Jurkat, Clone E6-1 (cell line): Measurements from ENCODE around the gene PLCG2.

Experiments used
- DNase-seq: peaks from one replicate; pipeline ENCODE4 v3.0.0-alpha.2; 2011; ENCODE audit warnings: low read depth, low spot score
- H3K4me3 ChIP-seq: 2 replicates; pipeline ENCODE4 v1.5.1; 2011; ENCODE audit warnings: mild to moderate bottlenecking, low read length, control low read depth, moderate library complexity

The PLCG2 gene

DNA sequence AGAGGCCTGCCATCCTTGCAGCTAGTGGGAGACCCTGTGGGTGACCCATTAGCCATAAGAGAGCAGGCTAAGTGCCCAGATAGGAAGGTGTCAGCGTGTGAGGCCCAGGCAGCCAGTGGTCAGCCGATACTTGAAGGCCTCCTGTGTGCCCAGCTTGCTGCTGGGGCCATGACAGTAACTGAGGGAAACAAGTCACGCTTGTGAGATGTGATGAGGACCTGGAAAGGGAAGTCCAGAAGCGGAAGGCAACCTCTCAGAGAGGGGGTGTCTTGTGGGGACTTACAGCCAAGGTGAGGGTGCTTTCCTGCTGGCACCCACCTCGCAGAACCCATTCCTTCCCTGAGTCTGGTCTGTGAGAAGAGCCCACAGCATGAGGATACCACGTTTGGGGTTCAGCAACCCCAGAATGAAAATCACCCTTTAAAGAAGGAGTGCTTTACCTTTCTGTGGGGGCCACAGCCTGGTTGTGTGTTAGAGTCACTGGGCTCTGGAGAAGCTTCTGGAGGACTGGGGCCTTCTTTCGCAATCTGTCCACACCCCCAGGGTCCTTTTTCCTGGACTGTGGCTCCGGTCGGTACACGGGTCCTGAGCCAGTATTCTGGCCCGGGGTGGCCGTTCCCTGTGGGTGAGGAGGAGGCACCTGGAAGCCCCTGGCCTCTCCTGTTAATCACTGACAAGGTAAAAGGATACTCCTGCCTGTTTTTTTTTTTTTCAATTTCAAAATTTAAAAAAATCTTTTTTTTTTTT, 53.9 kb downstream of the PLCG2 start:
- no peak for DNase-seq
- no peak overlapping the region for H3K4me3 ChIP-seq

DNA sequence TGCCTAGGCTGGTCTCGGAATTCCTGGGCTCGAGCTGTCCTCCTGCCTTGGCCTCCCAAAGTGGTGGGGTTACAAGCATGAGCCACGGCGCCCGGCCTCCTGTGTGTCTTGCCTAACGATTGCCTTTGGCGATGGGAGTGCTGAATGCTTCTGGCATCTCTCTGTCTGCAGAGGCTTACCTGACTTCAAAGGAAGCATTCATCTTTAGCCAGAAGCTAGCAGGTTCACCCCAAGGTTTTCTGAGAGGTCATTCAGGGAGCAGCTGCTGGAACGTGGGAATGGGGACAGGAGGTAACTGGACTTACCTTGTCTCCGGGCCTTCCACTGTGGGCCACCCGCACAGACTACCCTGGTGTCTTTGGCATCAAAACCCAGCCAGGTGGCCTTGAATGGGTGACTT, 54.7 kb downstream of the PLCG2 start:
- H3K4me3 ChIP-seq = no peak overlapping the region
- no peak for DNase-seq

DNA sequence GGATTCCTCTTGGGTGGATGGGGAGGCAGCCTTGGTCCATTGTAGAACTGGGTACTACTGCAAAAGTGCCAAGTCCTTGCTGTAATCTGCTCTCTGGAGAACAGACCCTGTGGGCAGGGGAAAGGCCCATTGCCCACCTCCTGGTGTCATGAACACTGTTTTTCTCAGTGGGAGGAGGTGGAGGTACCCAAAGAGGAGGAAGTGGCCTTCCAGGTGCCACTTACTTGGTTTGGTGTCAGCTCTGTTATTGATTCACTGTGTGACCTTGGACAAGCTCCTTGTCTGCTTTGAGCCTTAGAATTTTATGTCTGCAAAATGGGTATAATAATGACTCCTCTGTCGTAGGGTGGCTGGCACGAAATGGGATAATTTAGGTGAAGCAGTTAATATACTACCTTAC, 55.8 kb downstream of the PLCG2 start:
- H3K4me3 ChIP-seq = no peak overlapping the region

DNA sequence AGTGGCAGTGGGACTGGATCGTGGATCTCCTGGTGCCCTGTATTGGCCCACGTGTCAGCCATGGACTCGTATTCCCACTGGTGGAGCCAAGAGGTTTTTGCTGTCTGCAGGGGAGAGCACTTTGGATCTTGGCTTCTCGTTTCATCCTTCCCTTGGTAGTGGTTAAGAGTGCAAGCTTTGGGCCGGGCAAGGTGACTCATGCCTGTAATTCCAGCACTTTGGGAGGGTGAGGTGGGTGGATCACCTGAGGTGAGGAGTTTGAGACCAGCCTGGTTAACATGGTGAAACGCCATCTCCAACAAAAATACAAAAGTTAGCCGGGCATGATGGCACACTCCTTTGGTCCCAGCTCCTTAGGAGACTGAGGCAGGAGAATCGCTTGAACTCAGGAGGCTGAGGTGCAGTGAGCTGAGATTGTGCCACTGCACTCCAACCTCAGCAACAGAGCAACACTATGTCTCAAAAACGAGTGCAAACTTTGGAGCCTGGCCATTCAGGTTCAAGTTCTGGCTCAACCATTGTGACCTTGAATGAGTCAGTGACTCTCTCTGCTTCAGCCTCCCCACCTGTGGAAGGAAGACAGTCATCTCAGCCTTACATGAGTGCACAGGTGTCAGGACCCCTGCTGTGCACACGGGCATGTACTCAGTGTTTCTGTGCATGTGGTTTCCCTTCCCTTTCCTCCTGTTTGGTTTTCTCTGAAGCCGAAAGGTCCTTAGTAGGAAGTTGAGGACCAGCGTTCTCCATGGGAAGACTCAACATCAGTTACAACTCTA, 57.4 kb downstream of the PLCG2 start:
- DNase-seq = peak; percentile 12
- no peak overlapping the region for H3K4me3 ChIP-seq

More for the DNA sequence above, 55.8 kb downstream of the PLCG2 start:
- DNase-seq = no peak

DNA sequence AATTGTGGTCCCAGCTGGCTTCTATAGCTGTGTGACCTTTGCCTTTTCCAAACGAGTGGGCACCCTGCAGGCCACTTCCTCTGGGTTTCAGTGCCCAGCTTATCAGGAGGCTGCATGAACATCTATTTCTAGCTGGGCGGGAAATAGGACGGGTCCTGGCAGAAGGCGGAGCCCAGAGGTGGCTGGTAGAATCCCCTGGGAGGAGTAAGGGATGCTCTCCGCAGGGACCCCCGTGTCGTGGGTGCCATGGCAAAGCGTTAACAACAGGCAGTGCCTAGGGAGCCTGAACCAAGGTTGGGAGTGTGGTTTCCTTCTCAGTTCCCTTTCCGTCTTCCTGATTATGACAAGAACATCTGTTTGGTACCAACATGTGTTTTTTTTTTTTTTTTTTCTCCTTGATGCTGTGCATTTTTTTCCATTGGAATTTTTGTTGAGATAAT, 58.2 kb downstream of the PLCG2 start:
- no peak for DNase-seq
- H3K4me3 ChIP-seq = no peak overlapping the region

DNA sequence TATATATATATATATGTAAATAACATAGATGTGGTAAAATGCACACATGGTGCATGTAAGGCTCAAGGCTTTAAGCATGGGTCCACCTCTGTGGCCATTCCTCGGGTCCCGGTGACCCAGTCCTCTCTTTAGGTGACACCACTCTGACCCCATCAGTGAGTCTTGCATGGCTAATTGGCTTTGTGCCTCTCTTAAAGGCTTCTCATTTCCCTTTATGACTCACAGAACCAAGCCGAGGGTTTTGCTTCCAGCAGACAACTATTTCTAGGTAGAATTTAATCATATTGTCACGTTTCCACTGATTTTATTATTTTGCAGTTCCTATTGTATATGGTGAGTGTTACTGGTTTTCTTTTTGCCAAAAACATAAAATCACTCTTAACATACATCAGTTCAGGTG, 59.7 kb downstream of the PLCG2 start:
- H3K4me3 ChIP-seq = no peak overlapping the region
- no peak for DNase-seq

DNA sequence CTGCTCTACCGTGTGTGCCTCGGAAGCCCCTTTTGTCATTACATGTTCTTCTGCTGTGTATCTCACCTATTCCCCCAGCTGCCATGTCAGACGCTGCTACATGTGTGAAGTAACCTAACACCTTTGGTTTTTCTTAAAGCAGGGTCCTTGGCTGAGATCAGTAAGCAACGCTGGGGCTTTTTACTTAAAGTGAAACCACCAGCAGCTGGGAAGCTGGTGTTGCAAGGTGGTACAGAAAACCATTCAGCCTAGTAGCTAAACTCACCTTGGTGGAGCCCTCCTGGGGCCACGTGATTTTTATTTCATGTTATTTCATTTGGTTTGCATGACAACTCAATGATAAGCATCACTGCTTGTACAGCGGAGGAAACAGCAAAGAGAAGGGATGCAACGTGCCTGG, 62.6 kb downstream of the PLCG2 start:
- peak; percentile 10 for DNase-seq
- H3K4me3 ChIP-seq = no peak overlapping the region

DNA sequence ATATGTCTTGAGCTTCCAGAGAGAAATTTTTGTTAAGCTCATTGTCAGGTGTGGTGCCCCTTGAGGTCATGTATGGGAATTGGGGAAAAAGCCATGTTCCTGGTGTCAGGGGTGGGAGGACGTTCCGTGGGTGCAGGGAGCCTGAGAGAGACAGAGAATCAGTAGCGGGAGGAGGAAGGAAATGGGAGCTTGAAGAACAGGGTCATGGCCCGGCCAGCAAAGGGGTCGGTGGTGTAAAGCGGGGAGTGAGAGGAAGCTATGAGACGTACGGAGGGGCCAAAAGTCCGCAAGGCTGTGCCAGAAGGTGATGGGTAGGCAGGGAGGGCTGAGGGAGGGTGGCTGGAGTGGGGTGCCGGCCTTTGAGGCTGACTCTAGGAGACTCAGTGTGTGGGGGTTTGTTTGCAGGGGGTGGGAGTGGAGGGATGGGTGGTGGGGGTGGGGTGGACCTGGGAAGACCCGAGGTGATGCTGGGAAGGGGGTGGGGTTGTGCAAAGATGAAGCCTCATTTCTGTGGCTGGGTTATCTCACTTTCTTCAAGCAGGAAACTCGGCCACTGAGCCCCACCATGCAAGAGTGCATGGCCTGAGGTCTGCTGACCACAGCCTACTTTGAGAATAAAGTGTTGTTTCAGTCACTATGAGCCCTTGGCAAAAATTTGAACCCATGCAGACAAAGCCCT, 63.6 kb downstream of the PLCG2 start:
- H3K4me3 ChIP-seq = no peak overlapping the region
- DNase-seq = no peak

DNA sequence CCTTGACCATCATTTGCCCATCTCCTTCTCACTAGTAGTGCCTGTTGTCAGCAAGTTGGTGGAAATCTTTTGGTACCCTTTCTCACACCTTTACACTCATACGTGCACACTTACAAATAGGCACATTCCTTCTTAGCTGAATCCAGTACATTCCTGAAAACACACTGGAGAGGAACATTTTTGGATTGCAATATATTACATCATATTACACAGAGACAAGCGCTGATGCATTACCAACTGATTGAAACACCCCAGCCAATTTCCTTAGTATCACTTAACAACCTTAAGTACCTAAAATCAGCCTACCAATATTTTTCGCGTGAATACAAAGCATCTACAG, 64.1 kb downstream of the PLCG2 start:
- no peak overlapping the region for H3K4me3 ChIP-seq
- no peak for DNase-seq

DNA sequence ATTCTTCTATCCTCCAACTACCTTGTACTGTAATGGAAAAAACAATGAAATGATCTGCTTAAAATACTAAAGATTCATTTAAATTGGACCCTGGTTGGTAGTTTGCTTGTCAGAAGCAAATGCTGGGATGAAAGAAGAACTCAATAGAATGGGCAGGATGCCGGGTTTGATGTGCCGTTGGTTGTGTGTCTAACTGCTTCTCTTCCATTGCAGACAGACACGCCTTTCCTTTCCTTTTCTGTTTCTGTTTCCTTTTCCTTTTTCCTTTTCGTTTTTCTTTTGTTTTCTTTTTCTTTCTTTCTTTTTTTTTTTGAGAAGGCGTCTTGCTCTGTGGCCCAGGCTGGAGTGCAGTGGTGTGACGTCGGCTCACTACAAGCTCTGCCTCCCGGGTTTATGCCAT, 64.6 kb downstream of the PLCG2 start:
- no peak for DNase-seq

DNA sequence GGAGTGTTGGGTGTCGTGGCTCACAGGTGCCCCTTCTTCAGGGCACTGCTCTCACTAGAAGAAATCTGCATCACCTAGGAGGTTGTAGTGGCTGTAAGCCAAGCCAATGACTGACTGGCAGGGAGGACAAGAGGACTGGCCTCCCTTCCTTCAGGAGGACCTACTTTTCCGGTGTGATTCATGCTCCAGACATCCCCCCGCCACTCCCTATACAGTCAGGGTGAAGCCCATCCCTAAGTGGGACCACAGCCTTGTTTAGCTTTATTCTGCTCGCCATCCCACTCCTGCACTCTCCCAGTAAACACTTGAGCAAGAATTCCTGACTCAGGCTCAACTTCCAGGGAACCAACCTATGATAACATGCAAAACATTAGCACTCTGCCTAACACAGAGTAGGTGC, 67.0 kb downstream of the PLCG2 start:
- no peak for DNase-seq
- H3K4me3 ChIP-seq = no peak overlapping the region

More for the DNA sequence above, 64.6 kb downstream of the PLCG2 start:
- no peak overlapping the region for H3K4me3 ChIP-seq

DNA sequence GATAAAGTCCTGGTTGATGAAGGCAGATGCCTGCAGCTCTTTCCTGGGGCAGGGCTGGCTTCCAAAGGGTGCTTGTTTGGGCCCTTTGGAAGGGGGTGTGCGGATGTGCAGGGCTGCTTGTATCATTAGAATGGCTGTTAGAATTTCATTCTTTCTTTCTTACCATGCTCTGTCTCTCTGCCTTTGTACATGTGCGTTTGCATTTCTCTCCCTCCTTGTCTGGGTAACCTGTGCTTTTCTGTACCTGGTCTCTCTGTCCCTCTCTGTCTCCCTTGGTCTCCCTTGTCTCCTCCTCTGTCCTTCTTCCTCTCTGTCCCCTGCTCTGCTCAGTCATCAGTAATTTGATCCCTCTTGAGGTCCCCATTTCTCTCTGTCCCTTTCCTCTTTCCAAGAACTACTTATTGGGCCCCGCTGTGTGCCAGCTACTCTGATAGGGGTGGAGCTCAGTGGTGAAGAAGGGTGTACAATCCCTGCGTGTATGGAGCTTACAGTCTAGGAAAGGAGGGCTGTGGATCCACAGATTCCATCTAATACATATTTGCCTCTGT, 69.3 kb downstream of the PLCG2 start:
- DNase-seq = no peak
- no peak overlapping the region for H3K4me3 ChIP-seq

DNA sequence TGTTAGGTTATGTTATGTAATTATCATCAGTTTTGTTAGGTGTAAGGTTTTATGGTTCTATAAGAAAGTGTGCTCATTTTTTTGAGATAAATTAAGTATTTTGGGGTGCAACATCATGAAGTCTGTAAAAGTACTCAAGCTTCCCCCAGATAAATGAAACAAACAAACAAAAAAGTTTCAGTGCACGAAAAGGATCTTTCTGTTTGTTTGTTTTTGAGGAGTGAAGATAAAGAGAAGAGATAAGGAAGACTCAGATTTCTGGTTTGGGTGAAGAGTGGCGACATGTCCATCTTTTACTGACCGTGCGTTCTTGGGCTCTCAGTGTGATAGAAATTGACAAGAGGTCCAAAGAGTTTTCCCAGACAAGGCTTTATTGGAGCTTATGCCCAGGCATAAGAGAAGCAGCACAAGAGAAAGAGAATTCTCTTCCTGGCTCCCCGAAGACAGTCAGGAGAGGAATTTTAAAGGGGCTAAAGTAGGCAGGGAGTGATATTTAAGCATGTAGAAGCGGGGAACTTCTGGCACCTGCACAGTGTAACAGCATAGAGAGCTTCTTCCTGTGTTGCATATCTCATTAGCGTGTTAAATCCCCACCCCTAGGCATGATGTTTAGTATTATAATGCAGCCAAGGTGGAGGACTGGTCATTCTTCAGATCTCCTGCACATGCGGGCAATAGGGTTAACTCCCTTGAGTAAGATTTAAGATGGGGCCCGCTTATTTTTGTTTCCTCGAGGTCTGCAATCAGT, 71.3 kb downstream of the PLCG2 start:
- no peak for DNase-seq
- no peak overlapping the region for H3K4me3 ChIP-seq

DNA sequence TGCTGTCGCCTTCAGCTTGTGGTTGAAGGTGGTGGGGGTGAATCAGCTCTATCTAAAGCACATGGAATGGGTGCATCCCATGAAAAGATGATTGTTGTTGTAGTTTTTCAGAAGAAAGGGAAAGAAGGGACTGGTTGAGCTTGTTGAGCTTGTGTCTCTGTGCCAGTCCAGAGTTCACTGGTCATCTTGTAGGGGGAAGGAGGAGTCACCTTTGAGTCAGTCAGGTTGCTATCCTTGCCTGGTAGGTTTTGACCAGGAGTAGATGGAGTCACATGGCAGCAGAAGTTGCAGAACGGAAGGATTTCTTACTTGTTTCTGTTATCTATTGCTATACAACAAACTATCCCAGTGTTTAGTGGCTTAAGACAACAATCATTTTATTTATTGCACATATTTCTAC, 73.3 kb downstream of the PLCG2 start:
- no peak for DNase-seq
- H3K4me3 ChIP-seq = no peak overlapping the region

DNA sequence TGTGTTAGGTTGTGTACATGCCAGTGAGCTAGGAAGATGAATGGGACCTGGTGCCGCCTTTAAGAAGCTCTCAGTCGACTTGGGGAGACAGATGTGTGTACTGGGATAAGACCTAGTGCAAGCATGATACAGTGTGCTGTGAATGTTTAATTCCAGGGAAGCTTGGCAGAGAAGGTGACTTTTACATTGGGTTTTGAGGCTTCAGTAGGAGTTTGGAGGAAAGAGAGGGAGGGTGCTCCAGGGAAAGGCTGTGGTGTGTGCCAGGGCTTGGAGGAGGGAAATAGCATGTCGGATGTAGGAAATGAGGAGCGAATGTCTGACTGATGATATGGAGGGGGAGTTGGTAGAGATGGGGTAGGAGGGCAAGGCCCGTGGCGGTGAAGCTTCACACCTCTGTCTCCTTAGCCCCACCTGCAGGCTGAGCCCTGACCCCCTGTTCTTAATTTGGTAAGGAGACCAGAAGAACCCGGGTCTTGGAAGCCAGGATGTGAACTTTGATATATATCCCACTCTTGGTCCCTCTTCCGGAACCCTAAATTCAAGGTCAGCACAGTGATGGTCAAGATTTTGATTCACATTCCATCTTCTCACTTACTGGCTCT, 76.6 kb downstream of the PLCG2 start:
- DNase-seq = no peak
- no peak overlapping the region for H3K4me3 ChIP-seq

DNA sequence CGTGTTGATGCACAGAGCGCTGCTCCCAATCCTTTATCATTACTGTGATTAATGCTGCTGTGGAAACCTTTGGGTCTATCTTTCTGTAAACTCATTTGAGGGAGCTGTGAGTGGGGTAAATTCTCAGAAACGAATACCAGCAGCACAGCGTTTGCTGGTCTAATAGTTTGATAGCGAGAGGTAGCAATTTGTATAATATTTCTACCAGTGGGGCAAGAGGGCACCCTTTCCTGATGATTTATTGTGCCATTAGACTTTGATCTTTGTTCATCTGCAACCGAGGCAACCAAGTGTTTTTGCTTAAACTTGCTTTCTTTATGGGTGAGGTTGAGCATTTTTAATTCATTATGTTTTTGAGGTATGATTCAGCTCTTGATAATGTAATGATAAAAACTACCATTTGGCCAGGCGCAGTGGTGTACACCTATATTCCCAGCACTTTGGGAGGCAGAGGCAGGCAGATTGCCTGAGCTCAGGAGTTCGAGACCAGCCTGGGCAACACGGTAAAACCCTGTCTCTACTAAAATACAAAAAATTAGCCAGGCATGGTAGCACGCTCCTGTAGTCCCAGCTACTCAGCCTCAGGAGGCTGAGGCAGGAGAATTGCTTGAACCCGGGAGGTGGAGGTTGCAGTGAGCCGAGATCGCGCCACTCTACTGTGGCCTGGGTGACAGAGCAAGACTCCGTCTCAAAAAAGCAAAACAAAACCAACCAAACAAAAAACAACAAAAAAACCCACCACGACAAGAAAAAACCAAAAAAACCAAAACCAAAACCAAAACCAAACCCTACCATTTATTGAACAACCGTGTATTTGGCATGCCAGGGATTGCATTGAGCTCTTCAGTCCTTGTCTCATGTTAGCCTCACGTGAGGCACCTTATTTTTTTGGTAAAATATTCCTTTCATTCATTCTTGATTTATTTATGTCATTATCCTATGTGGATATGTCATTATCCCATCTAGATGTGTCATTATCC, 81.5 kb downstream of the PLCG2 start:
- no peak overlapping the region for H3K4me3 ChIP-seq
- DNase-seq = no peak

DNA sequence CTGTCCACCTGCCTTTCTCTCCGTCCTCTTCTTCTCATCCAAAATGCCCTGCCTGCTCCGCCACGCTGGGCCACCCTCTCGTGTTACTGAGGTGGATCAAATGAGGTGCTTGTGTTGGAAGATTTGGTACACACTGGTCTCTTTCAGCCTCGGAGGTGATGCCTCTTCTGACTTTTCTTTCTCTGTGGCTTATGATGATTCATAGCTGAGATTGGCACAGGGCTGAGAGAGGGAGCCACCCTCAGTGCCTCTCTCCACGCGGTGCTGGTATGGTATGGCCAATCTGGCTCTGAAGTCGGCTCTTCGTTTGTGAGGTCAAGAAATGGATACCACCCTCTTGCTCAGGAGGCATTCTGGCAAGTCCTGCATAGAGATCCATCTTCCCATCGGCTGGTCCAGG, 82.4 kb downstream of the PLCG2 start:
- H3K4me3 ChIP-seq = no peak overlapping the region
- DNase-seq = no peak

DNA sequence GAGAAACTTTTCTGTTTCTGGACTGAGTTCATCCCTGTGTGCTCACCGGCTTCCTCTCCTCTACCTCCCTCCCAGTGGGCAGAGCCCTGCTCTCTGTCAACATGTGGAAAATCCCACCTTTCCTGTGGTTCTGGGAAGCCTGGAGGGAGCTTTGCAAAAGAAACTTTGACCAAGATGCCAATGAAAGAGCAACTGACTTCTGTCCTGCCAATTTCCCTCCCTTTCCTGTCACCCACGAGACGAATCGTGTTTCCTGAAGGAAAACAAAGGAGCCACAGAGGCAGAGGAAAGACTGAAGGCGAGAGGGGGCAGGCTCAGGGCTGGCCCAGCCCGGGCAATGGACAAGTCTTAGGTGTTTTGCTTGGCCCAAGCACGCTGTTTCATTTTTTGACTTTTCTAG, 82.8 kb downstream of the PLCG2 start:
- no peak for DNase-seq

More for the DNA sequence above, 82.8 kb downstream of the PLCG2 start:
- H3K4me3 ChIP-seq = no peak overlapping the region
